ENCODE results near the gene STOML1. TPM values are rescaled to one million over a fixed set of nuclear protein-coding genes. Genes with fewer than 3 reads are reported as not detected.

Gene STOML1
- total and polyA plus RNA-seq, 9 of the 15 experiments (the other 6 are each of a cell fraction or from before 2014, with no cell fraction given) = 0.25 to 9.7 (median 4.6) TPM

DNA sequence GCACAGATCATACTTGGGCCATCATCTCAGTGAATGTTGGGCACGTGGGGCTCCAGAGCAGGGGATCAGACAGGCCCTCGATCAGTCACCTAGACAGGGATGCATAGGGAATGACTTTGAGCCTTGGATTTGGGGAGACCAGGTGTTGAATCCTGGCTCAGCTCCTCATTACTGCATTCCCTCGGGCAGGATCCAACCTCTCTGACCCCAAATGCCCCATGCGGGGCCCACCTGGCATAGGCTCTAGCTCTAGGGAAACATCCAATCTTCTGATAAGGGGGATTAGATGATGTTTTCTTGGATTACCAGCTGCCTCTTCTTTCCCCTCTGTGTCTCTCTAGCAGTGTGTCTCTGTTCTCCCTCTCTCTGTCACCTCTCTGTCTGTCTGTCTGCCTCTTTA lies 43.1 kb downstream of the STOML1 start (continued):
- TF ChIP-seq, protein P1, sequence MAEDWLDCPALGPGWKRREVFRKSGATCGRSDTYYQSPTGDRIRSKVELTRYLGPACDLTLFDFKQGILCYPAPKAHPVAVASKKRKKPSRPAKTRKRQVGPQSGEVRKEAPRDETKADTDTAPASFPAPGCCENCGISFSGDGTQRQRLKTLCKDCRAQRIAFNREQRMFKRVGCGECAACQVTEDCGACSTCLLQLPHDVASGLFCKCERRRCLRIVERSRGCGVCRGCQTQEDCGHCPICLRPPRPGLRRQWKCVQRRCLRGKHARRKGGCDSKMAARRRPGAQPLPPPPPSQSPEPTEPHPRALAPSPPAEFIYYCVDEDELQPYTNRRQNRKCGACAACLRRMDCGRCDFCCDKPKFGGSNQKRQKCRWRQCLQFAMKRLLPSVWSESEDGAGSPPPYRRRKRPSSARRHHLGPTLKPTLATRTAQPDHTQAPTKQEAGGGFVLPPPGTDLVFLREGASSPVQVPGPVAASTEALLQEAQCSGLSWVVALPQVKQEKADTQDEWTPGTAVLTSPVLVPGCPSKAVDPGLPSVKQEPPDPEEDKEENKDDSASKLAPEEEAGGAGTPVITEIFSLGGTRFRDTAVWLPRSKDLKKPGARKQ (CRISPR knock-in tag; IDR thresholded peaks at IDR 0.05) = no peak
- TF ChIP-seq NONO (IDR thresholded peaks at IDR 0.05; ENCODE audit: low read depth in 2 of 2, low read length in 1 of 2) (no peak), SREBF2 (CRISPR knock-in tag; IDR thresholded peaks at IDR 0.05) (no peak)

DNA sequence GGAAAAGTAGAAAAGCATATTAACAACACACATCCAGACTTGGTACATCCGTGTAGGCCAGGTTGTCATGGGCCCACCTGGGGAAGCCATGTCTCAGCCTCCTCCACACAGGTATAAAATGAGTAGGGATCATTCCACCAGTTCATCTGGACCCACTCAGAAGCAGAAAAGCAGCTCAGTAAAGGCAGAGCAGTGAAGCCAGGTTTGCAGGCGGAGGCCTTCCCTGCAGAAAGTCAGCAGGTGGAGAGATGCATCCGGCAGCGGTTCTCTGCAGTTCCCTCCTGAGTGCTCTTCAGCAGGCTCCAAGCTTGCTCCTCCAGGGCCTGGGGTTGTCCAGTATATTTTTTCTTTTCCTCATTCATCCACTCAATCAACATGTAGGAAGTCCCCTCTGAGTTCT lies 43.7 kb downstream of the STOML1 start:
- H3K9me3 ChIP-seq (replicated peaks; ENCODE audit: control insufficient read depth, insufficient read depth, low read depth, low read length) = no peaks in the 10 kb centered on the region
- peaks cover 5 to 67% of the 10 kb centered on the region in 2 experiments; a peak in 4 of 5 replicates for H3K27me3 ChIP-seq (ENCODE audit: control insufficient read depth in 2 of 2, insufficient read depth in 2 of 2, low read length in 2 of 2)
- FAIRE-seq = no peak
- no peaks in the 10 kb centered on the region for H3K79me2 ChIP-seq (ENCODE audit: control insufficient read depth, insufficient read depth, low read length)
- peaks cover 0 to 17% of the 10 kb centered on the region in 2 experiments; a peak in 1 of 5 replicates for H3K4me1 ChIP-seq (replicated peaks in 1 of 2; ENCODE audit: control insufficient read depth in 2 of 2, insufficient read depth in 2 of 2, low read length in 2 of 2)
- H3K9ac ChIP-seq (ENCODE audit: insufficient read depth in 1 of 2, low read depth in 2 of 2, low read length in 2 of 2) = no peak overlapping the region
- peaks cover 22% of the 10 kb centered on the region for H4K20me1 ChIP-seq (replicated peaks; ENCODE audit: control insufficient read depth, insufficient read depth, low read length)
- in situ Hi-C loops (cut with MboI) = no loop called here
- no peaks in the 10 kb centered on the region for H3K36me3 ChIP-seq (ENCODE audit: control insufficient read depth, insufficient read depth, low read length)
- no peak for DNase-seq (ENCODE audit: extremely low read depth in 1 of 4, low spot score in 3 of 4)
- ChIA-PET POLR2A (no interaction called here), CTCF (ENCODE audit: low intra/inter-chr PET ratio) (interaction anchor here (0.5 kb wide), 1 partner anchor 182 kb away, joined by 3 read pairs; no protein-coding TSS in a partner anchor)
- intact Hi-C loops (cut with micrococcal nuclease) = no loop called here
- no peak for ATAC-seq
- 0% methylated on average over 4 of the region's 4 CpGs for WGBS (ENCODE audit: insufficient coverage, low coverage, missing lambda C conversion rate)
- no peak overlapping the region for H3K27ac ChIP-seq (ENCODE audit: extremely low read depth, low read depth, low read length)
- no peak overlapping the region for H3K4me2 ChIP-seq (ENCODE audit: insufficient read depth, low read length)
- H3K4me3 ChIP-seq = no peak overlapping the region
- BruUV-seq (replicated peaks) = no TSS peak
- no peaks in the 10 kb centered on the region for H3K9me1 ChIP-seq (ENCODE audit: control insufficient read depth, insufficient read depth, low read length)
- H2AFZ ChIP-seq (ENCODE audit: low read depth, low read length) = no peak overlapping the region
- TF ChIP-seq TCFL5 (CRISPR knock-in tag; conservative IDR thresholded peaks at IDR 0.05) (no peak), TCF3 (CRISPR knock-in tag; IDR thresholded peaks at IDR 0.05) (no peak), MEF2A (IDR thresholded peaks at IDR 0.05; ENCODE audit: control insufficient read depth, low read depth, low read length) (no peak), CEBPG (CRISPR knock-in tag; IDR thresholded peaks at IDR 0.05) (no peak), CEBPG (tag; conservative IDR thresholded peaks at IDR 0.05 in 1 of 2, IDR thresholded peaks at IDR 0.05 in 1 of 2) (no peak)
- TF ChIP-seq, protein P2, sequence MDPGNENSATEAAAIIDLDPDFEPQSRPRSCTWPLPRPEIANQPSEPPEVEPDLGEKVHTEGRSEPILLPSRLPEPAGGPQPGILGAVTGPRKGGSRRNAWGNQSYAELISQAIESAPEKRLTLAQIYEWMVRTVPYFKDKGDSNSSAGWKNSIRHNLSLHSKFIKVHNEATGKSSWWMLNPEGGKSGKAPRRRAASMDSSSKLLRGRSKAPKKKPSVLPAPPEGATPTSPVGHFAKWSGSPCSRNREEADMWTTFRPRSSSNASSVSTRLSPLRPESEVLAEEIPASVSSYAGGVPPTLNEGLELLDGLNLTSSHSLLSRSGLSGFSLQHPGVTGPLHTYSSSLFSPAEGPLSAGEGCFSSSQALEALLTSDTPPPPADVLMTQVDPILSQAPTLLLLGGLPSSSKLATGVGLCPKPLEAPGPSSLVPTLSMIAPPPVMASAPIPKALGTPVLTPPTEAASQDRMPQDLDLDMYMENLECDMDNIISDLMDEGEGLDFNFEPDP (CRISPR knock-in tag; IDR thresholded peaks at IDR 0.05) = no peak
- TF ChIP-seq, protein P3, sequence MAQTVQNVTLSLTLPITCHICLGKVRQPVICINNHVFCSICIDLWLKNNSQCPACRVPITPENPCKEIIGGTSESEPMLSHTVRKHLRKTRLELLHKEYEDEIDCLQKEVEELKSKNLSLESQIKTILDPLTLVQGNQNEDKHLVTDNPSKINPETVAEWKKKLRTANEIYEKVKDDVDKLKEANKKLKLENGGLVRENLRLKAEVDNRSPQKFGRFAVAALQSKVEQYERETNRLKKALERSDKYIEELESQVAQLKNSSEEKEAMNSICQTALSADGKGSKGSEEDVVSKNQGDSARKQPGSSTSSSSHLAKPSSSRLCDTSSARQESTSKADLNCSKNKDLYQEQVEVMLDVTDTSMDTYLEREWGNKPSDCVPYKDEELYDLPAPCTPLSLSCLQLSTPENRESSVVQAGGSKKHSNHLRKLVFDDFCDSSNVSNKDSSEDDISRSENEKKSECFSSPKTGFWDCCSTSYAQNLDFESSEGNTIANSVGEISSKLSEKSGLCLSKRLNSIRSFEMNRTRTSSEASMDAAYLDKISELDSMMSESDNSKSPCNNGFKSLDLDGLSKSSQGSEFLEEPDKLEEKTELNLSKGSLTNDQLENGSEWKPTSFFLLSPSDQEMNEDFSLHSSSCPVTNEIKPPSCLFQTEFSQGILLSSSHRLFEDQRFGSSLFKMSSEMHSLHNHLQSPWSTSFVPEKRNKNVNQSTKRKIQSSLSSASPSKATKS (CRISPR knock-in tag; IDR thresholded peaks at IDR 0.05) = no peak
